ENCODE data around the gene DGKB.

The DGKB gene

DNA sequence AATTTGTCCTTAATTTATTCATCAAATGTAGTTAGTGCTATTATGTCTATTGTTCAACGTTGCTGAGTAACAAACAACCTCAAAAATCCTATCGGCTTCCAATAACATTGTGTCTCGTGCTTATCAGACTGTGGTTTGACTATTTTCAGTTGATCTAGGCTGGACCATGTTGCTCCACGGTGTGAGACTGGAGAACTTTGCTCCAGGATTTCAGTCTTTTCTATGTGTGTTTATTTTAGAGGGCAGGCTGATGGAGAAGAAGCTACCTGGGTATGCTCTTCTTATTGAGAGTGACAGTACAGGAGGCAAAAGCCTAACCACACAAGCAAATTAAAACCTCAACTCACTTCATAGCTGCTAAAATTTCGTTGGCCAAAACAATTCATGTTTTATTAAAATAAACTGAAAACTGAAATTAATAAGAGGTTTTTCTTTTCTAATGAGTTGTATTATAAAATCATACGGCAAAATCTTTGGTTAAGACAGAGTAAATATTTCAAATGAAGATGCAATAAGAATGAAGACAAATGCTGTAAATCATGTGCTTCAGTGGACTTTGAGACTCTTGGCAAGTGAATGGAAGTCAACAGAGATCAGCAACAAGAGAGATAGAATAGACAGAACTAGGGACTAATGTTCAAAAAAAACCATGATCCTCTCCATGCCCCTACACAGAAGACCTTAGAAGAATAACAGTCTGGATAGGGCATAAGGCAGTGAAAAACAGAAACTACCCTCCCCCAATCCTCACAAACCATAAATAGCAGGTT, 495.1 kb downstream of the DGKB start:
- H3K36me3 ChIP-seq (ENCODE audit: control insufficient read depth, low read depth, low read length): no peaks in the 10 kb centered on the region
- no peak overlapping the region for H3K9ac ChIP-seq (ENCODE audit: low read length)
- no peak overlapping the region for H3K4me3 ChIP-seq (ENCODE audit: low read length)
- no peaks in the 10 kb centered on the region for H3K9me3 ChIP-seq (ENCODE audit: control insufficient read depth, low read depth, low read length)
- H3K27ac ChIP-seq (ENCODE audit: low read length): no peak overlapping the region
- H3K4me1 ChIP-seq (ENCODE audit: control insufficient read depth, low read depth, low read length): no peaks in the 10 kb centered on the region
- H3K27me3 ChIP-seq (ENCODE audit: control insufficient read depth, insufficient read depth, low read length): no peaks in the 10 kb centered on the region

DNA sequence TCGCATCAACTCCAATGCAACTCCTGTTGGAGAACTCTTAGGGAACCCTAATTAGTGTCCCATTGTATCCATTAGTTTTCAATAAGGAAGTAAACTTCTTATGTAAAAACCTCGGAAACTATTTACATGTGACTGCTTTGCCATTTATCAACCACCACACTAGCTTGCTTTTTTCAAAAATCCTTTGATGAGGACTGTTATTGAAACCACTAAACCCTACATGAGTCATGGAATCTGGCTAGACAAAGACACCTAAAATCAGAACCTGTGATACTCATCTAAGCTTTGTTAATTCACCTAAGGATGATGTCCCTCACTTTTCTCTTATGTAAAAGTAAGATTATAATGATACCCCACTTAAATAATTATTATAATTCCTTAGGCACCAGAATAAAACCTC, 499.0 kb downstream of the DGKB start:
- no peaks in the 10 kb centered on the region for H3K9me3 ChIP-seq (ENCODE audit: control insufficient read depth, low read depth, low read length)
- H3K27me3 ChIP-seq (ENCODE audit: control insufficient read depth, insufficient read depth, low read length): no peaks in the 10 kb centered on the region
- H3K36me3 ChIP-seq (ENCODE audit: control insufficient read depth, low read depth, low read length): no peaks in the 10 kb centered on the region
- no peak overlapping the region for H3K4me3 ChIP-seq (ENCODE audit: low read length)
- H3K27ac ChIP-seq (ENCODE audit: low read length): no peak overlapping the region
- H3K4me1 ChIP-seq (ENCODE audit: control insufficient read depth, low read depth, low read length): no peaks in the 10 kb centered on the region
- H3K9ac ChIP-seq (ENCODE audit: low read length): no peak overlapping the region

DNA sequence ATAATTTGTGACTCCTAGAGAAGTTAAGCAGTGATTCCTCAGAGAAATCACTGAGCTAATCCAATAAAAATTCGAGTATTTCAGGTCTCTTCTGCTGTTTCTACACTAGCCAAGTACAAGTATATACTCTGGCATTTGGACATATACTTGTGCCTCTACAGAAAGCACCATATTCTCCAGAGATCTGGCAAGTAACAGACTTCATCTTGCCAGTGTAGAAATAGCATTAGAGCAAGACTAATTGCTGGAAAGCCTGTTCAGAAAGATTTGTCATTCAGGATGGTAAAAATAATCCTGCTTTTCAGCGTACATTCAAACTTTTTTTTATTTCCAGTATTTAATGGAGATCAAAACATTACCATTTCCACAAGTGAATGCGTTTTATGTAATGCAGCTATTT, 502.3 kb downstream of the DGKB start:
- Histone ChIP-seq H3K27me3 (ENCODE audit: control insufficient read depth, insufficient read depth, low read length) (no peaks in the 10 kb centered on the region), H3K27ac (ENCODE audit: low read length) (no peak overlapping the region), H3K4me3 (ENCODE audit: low read length) (no peak overlapping the region), H3K36me3 (ENCODE audit: control insufficient read depth, low read depth, low read length) (no peaks in the 10 kb centered on the region), H3K9me3 (ENCODE audit: control insufficient read depth, low read depth, low read length) (no peaks in the 10 kb centered on the region), H3K4me1 (ENCODE audit: control insufficient read depth, low read depth, low read length) (no peaks in the 10 kb centered on the region), H3K9ac (ENCODE audit: low read length) (no peak overlapping the region)

DNA sequence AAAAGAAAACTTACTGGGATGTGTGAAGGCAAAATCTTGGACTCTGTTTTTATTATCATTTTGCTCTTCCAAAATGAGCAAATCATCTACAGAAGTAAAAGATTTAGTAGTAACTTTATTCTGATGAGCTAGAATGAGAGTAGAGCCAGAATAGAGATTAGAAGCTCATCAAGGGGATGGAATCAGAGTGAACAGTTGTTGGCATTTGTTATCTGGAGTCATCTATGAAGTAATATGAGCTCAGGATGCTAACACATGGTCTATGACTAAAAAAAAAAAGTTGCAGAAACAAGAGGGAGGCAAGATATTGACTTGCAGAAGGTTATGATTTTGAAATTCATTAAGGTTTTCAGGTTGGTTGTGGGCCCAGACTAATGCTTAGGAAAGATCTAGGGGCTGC, 504.0 kb downstream of the DGKB start:
- H3K4me3 ChIP-seq (ENCODE audit: low read length): no peak overlapping the region
- H3K27ac ChIP-seq (ENCODE audit: low read length): no peak overlapping the region
- no peak overlapping the region for H3K9ac ChIP-seq (ENCODE audit: low read length)
- H3K9me3 ChIP-seq (ENCODE audit: control insufficient read depth, low read depth, low read length): no peaks in the 10 kb centered on the region
- H3K4me1 ChIP-seq (ENCODE audit: control insufficient read depth, low read depth, low read length): no peaks in the 10 kb centered on the region
- H3K36me3 ChIP-seq (ENCODE audit: control insufficient read depth, low read depth, low read length): no peaks in the 10 kb centered on the region
- H3K27me3 ChIP-seq (ENCODE audit: control insufficient read depth, insufficient read depth, low read length): no peaks in the 10 kb centered on the region

DNA sequence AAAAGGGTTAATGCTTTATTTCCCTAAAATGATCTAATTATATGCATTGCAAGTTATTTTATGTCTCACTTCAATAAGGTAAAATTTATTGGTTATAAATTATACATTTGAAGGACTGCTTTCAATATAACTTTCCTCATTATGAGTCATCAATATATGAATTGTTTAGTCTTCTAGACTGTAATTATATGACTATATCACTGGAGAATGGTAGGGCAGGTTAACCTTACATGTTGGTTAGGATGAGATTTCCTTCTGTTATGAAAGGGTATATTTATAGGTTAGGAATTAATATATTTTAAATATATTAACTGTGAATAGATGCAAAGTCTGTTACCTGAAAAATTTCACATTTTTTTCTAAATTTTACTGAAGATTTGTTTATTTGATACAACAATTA, 506.7 kb downstream of the DGKB start:
- Histone ChIP-seq H3K36me3 (ENCODE audit: control insufficient read depth, low read depth, low read length) (no peaks in the 10 kb centered on the region), H3K27ac (ENCODE audit: low read length) (no peak overlapping the region), H3K9ac (ENCODE audit: low read length) (no peak overlapping the region), H3K27me3 (ENCODE audit: control insufficient read depth, insufficient read depth, low read length) (no peaks in the 10 kb centered on the region), H3K9me3 (ENCODE audit: control insufficient read depth, low read depth, low read length) (no peaks in the 10 kb centered on the region), H3K4me3 (ENCODE audit: low read length) (no peak overlapping the region), H3K4me1 (ENCODE audit: control insufficient read depth, low read depth, low read length) (no peaks in the 10 kb centered on the region)

DNA sequence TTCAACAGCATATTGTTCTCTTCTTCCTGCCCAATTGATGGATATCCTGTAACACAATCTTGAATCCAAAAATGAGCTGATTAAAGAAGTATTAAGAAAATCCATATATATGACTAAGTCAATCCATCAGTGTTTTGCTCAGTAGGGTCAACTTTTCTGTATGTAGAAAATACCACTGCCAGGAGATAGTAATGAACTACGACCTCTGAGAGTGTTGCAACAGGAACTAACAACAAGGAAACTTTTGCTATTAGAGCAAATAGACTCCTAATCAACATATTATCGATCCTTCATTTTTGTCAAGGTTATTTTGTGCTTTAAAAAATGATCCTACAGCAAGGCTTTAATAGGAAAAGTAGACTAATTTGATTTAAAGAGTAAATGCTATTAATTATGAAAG, 507.8 kb downstream of the DGKB start:
- Histone ChIP-seq H3K9ac (ENCODE audit: low read length) (no peak overlapping the region), H3K4me1 (ENCODE audit: control insufficient read depth, low read depth, low read length) (no peaks in the 10 kb centered on the region), H3K27me3 (ENCODE audit: control insufficient read depth, insufficient read depth, low read length) (no peaks in the 10 kb centered on the region), H3K4me3 (ENCODE audit: low read length) (no peak overlapping the region), H3K9me3 (ENCODE audit: control insufficient read depth, low read depth, low read length) (no peaks in the 10 kb centered on the region), H3K36me3 (ENCODE audit: control insufficient read depth, low read depth, low read length) (no peaks in the 10 kb centered on the region), H3K27ac (ENCODE audit: low read length) (no peak overlapping the region)

DNA sequence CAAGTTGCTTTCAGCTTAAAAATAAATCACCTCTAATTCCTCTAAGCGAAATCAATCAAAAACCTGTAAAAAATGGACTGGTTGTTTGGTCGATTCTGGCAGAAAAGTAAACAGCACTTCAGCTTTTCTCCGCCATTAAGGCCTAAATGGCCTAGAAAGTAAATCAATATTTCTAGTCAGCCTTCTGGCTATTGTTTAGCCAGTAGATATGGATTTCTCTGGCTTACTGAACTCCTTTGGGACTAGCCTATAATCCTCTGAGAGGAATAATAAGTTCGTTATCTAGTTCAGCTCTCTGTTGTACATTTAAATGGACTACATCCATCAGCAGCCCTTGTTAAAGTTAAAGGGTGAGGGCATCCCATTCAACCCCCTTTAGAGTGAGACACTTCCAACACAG, 513.0 kb downstream of the DGKB start:
- Histone ChIP-seq H3K27me3 (ENCODE audit: control insufficient read depth, insufficient read depth, low read length) (no peaks in the 10 kb centered on the region), H3K9ac (ENCODE audit: low read length) (no peak overlapping the region), H3K4me3 (ENCODE audit: low read length) (no peak overlapping the region), H3K27ac (ENCODE audit: low read length) (no peak overlapping the region), H3K36me3 (ENCODE audit: control insufficient read depth, low read depth, low read length) (no peaks in the 10 kb centered on the region), H3K4me1 (ENCODE audit: control insufficient read depth, low read depth, low read length) (peaks cover 4% of the 10 kb centered on the region), H3K9me3 (ENCODE audit: control insufficient read depth, low read depth, low read length) (no peaks in the 10 kb centered on the region)

DNA sequence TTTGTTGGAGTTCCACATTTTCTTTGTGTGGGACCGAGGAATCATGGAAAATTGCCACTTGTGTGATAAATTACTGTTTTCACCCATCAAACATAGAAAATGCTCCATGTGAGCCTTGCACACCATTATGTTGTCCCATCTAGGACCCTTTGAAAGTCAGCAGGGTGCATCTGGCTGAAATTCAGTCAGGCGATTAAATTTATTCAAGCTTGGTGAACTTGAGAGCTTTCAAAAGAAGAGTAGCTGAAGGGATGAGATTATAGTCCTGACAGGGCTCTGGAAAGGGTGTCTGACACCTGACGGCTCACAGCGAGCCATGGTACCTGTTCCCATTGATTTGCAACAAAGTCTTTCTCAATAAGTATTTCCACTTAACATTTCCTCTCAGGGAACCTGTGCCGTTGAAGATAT, 513.4 kb downstream of the DGKB start:
- H3K4me3 ChIP-seq (ENCODE audit: low read length): no peak overlapping the region
- H3K27me3 ChIP-seq (ENCODE audit: control insufficient read depth, insufficient read depth, low read length): no peaks in the 10 kb centered on the region
- H3K36me3 ChIP-seq (ENCODE audit: control insufficient read depth, low read depth, low read length): no peaks in the 10 kb centered on the region
- no peak overlapping the region for H3K9ac ChIP-seq (ENCODE audit: low read length)
- no peaks in the 10 kb centered on the region for H3K9me3 ChIP-seq (ENCODE audit: control insufficient read depth, low read depth, low read length)
- peaks cover 4% of the 10 kb centered on the region for H3K4me1 ChIP-seq (ENCODE audit: control insufficient read depth, low read depth, low read length)
- no peak overlapping the region for H3K27ac ChIP-seq (ENCODE audit: low read length)

DNA sequence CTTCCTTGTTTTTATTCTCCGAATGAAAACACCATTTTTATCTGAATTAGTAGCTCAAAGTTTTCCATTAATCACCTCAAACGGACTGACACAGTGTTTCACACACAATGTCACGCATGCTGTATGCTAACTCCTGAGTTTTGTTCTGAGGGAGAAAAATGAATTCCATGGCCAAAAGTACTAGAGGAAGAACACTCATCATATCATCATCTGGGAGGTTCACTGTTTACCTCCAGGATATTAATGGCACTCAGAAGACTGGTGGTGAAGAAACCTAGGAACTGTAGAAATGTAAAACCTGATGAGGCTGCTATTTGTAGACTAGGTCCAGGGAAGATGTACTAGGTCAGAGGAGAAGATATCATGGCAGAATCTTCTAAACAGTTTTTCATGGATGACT, 517.5 kb downstream of the DGKB start:
- Histone ChIP-seq H3K4me1 (ENCODE audit: control insufficient read depth, low read depth, low read length) (peaks cover 4% of the 10 kb centered on the region), H3K36me3 (ENCODE audit: control insufficient read depth, low read depth, low read length) (no peaks in the 10 kb centered on the region), H3K27ac (ENCODE audit: low read length) (no peak overlapping the region), H3K9ac (ENCODE audit: low read length) (no peak overlapping the region), H3K9me3 (ENCODE audit: control insufficient read depth, low read depth, low read length) (no peaks in the 10 kb centered on the region), H3K27me3 (ENCODE audit: control insufficient read depth, insufficient read depth, low read length) (no peaks in the 10 kb centered on the region), H3K4me3 (ENCODE audit: low read length) (no peak overlapping the region)

DNA sequence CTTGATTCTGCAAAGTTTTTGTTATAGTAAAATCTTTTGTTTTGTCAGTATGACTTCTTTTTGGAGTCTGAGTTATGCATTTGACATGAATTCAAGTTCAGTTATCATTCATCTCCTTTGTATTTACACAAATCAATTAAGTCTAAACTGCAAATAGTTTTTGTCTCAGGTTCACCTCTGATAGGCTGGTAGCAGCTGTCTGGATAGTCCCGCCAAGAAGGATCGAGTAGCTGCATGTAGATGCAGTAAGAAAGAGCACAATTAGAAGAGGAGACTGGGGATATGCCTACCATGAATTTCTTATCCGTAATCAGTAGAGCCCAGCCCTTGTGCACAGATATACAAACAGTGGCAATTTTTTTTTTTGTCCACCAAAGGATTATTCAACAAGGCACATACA, 520.6 kb downstream of the DGKB start:
- Histone ChIP-seq H3K36me3 (ENCODE audit: control insufficient read depth, low read depth, low read length) (no peaks in the 10 kb centered on the region), H3K27ac (ENCODE audit: low read length) (no peak overlapping the region), H3K9ac (ENCODE audit: low read length) (no peak overlapping the region), H3K27me3 (ENCODE audit: control insufficient read depth, insufficient read depth, low read length) (no peaks in the 10 kb centered on the region), H3K4me1 (ENCODE audit: control insufficient read depth, low read depth, low read length) (no peaks in the 10 kb centered on the region), H3K9me3 (ENCODE audit: control insufficient read depth, low read depth, low read length) (no peaks in the 10 kb centered on the region), H3K4me3 (ENCODE audit: low read length) (no peak overlapping the region)

DNA sequence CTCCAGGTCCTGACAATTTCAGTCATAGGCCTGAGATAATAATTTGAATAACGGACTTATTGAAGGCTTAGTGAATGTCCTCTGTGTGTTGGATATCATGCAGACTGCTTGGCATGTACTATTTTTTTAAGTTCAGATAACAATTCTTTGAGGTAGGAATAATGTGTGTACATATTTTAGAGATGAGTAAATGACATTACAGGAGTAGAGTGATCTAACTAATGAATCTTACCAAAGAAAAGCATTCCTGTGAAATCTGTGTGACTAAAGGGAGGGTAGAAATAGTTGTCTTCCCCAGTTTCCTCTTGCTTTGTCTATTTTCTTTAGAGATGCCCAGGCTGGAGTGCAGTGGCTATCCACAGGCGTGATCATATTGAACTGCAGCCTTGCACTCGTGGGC, 521.2 kb downstream of the DGKB start:
- H3K9me3 ChIP-seq (ENCODE audit: control insufficient read depth, low read depth, low read length): no peaks in the 10 kb centered on the region
- no peak overlapping the region for H3K27ac ChIP-seq (ENCODE audit: low read length)
- H3K4me1 ChIP-seq (ENCODE audit: control insufficient read depth, low read depth, low read length): no peaks in the 10 kb centered on the region

DNA sequence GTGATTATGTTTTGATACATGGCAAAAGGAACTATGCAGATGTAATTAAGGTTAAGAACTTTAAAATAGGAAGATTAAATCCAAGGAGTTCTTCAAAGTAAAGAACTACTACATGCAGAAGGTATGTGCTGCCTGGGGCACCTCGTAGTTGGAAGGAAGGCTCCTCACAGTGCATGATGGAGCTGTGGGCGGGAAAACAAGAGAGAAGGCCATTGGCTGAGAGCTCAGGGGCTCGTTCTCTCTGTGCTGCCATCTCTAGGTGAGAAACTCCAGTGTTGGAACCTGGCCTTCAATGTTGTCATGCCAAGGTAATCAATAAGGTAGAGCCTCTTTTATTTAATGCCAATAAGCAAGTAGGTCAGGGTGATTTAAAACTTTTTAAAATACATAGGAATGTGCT, 521.7 kb downstream of the DGKB start:
- no peak overlapping the region for H3K9ac ChIP-seq (ENCODE audit: low read length)
- no peaks in the 10 kb centered on the region for H3K9me3 ChIP-seq (ENCODE audit: control insufficient read depth, low read depth, low read length)
- no peaks in the 10 kb centered on the region for H3K4me1 ChIP-seq (ENCODE audit: control insufficient read depth, low read depth, low read length)
- H3K4me3 ChIP-seq (ENCODE audit: low read length): no peak overlapping the region
- H3K27ac ChIP-seq (ENCODE audit: low read length): no peak overlapping the region
- no peaks in the 10 kb centered on the region for H3K27me3 ChIP-seq (ENCODE audit: control insufficient read depth, insufficient read depth, low read length)
- H3K36me3 ChIP-seq (ENCODE audit: control insufficient read depth, low read depth, low read length): no peaks in the 10 kb centered on the region

More for the DNA sequence above, 521.2 kb downstream of the DGKB start:
- Histone ChIP-seq H3K27me3 (ENCODE audit: control insufficient read depth, insufficient read depth, low read length) (no peaks in the 10 kb centered on the region), H3K9ac (ENCODE audit: low read length) (no peak overlapping the region), H3K4me3 (ENCODE audit: low read length) (no peak overlapping the region), H3K36me3 (ENCODE audit: control insufficient read depth, low read depth, low read length) (no peaks in the 10 kb centered on the region)
